ENCODE data around the gene KCTD13. TPM values are rescaled to one million over a fixed set of nuclear protein-coding genes. Genes with fewer than 3 reads are reported as not detected.
A peak's percentile ranks its signal among the peaks of the same experiment; 100 is the strongest.

The KCTD13 gene
- total RNA-seq, 1 experiment from 2014 or later: 3.9 TPM

GRCh38 chr16:29862884-29863668 is 63.0 kb downstream of the KCTD13 start, which contains the start of gene CDIPT:
Gene CDIPT (minus strand): TSS chr16:29863226. CDS start chr16:29862857, 369 bp downstream.
- DNase-seq (ENCODE audit: low spot score): peak; percentile 99
- in situ Hi-C loops (cut with HindIII; ENCODE audit: low sequenced_read_pairs): no loop called here

GRCh38 chr16:29862383-29862883 is 63.6 kb downstream of the KCTD13 start:
- in situ Hi-C loops (cut with HindIII; ENCODE audit: low sequenced_read_pairs): no loop called here
- DNase-seq (ENCODE audit: low spot score): peak; percentile 75

GRCh38 chr16:29860218-29860617 is 65.8 kb downstream of the KCTD13 start:
- in situ Hi-C loops (cut with HindIII; ENCODE audit: low sequenced_read_pairs): no loop called here
- peak; percentile 35 for DNase-seq (ENCODE audit: low spot score)

DNA sequence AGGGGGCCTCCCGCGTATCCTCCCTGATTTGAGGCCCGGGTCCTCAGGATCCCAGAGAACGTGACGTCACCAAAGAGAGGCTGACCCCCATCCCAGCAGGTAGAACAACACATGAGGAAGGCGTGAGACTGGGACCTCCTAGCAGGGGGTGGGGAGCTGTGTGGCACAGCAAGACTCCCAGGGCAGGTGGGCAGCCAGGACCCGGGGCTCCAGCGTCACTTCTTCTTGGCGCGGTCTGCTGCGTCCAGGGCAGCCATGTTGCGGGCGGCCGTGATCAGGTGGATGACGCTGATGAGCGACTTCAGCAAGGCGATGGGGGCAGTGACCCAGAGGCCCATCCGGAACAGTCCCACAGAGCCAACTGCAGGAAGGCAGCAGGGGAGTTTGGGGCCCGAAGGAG is 67.1 kb downstream of the KCTD13 start:
- no peak for DNase-seq (ENCODE audit: low spot score)
- in situ Hi-C loops (cut with HindIII; ENCODE audit: low sequenced_read_pairs): no loop called here

DNA sequence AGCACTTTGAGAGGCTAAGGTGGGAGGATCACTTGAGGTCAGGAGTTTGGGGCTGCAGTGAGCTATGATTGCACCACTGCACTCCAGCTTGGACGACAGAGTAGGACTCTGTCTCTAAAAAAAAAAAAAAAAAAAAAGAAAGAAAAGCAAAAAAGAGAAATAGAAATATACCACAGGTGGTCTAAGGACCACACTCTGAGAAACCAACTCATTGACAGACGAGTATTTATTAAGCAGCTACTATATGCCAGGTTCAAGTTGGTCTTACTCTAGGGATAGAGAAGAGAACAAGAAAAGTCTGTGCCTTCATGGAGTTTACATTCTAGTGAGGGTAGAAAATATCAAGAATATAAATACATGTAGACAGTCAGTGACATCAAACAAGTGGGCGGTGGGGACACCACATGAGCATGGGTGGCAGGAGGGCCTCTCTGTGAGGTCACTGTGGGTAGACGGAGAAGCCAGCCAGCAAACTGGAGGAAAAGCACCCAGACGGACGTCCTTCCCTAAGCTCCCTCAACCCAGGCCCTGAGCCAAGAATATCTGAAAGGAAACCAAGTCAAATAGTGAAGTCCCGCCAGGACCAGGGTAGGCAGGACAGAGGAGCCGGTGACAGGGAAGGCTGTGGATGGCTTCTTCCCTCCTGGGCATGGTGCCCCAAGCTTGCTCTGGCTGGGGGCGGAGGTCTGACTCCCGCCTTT is 67.7 kb downstream of the KCTD13 start:
- no peak for DNase-seq (ENCODE audit: low spot score)
- in situ Hi-C loops (cut with HindIII; ENCODE audit: low sequenced_read_pairs): no loop called here

- no peak for DNase-seq (ENCODE audit: low spot score)
- in situ Hi-C loops (cut with HindIII; ENCODE audit: low sequenced_read_pairs): no loop called here
These were observed 68.8 kb downstream of the KCTD13 start for GRCh38 chr16:29857133-29857760.

Other genes starting within 250 kb of the KCTD13 start
- 96.6 and 105 TPM in 2 replicates for gene QPRT, start 247.0 kb downstream of the KCTD13 start, total RNA-seq (2014; rRNA removed; shearing (Covaris generic))
- gene C16orf54, start 180.2 kb downstream of the KCTD13 start, total RNA-seq (2014; rRNA removed; shearing (Covaris generic)): not detected in 2 replicates
- gene ZG16, start 148.0 kb downstream of the KCTD13 start, total RNA-seq (2014; rRNA removed; shearing (Covaris generic)): not detected in 2 replicates
- gene KIF22, start 135.5 kb downstream of the KCTD13 start, total RNA-seq (2014; rRNA removed; shearing (Covaris generic)): 169 and 171 TPM in 2 replicates
- gene MAZ, start 119.7 kb downstream of the KCTD13 start, total RNA-seq (2014; rRNA removed; shearing (Covaris generic)): 469 and 478 TPM in 2 replicates
- gene PRRT2, start 114.0 kb downstream of the KCTD13 start, total RNA-seq (2014; rRNA removed; shearing (Covaris generic)): 4.7 and 6.2 TPM in 2 replicates
- 69.9 and 78.4 TPM in 2 replicates for gene PAGR1, start 110.1 kb downstream of the KCTD13 start, total RNA-seq (2014; rRNA removed; shearing (Covaris generic))
- 17.2 and 32.7 TPM in 2 replicates for gene MVP, start 105.8 kb downstream of the KCTD13 start, total RNA-seq (2014; rRNA removed; shearing (Covaris generic))
- gene CDIPT, start 63.0 kb downstream of the KCTD13 start, total RNA-seq (2014; rRNA removed; shearing (Covaris generic)): 47.7 and 56.2 TPM in 2 replicates
- gene SEZ6L2, start 26.7 kb downstream of the KCTD13 start, total RNA-seq (2014; rRNA removed; shearing (Covaris generic)): 43.5 and 50.4 TPM in 2 replicates
- 25.5 and 28.5 TPM in 2 replicates for gene ASPHD1, start 25.7 kb downstream of the KCTD13 start, total RNA-seq (2014; rRNA removed; shearing (Covaris generic))
- gene TMEM219, start 35.9 kb upstream of the KCTD13 start, total RNA-seq (2014; rRNA removed; shearing (Covaris generic)): 78.5 and 123 TPM in 2 replicates
- 59.3 and 61.8 TPM in 2 replicates for gene TAOK2, start 47.6 kb upstream of the KCTD13 start, total RNA-seq (2014; rRNA removed; shearing (Covaris generic))
- 15.0 and 16.7 TPM in 2 replicates for gene HIRIP3, start 69.4 kb upstream of the KCTD13 start, total RNA-seq (2014; rRNA removed; shearing (Covaris generic))
- gene INO80E, start 70.0 kb upstream of the KCTD13 start, total RNA-seq (2014; rRNA removed; shearing (Covaris generic)): 72.4 and 97.0 TPM in 2 replicates
- gene DOC2A, start 84.8 kb upstream of the KCTD13 start, total RNA-seq (2014; rRNA removed; shearing (Covaris generic)): not detected in 2 replicates
- gene C16orf92, start 97.0 kb upstream of the KCTD13 start, total RNA-seq (2014; rRNA removed; shearing (Covaris generic)): not detected in 2 replicates
- gene TLCD3B, start 105.0 kb upstream of the KCTD13 start, total RNA-seq (2014; rRNA removed; shearing (Covaris generic)): 1.3 TPM in 1 of 2 replicates, not detected in the other
- 432 and 515 TPM in 2 replicates for gene ALDOA, start 139.5 kb upstream of the KCTD13 start, total RNA-seq (2014; rRNA removed; shearing (Covaris generic))
- 225 and 232 TPM in 2 replicates for gene PPP4C, start 149.8 kb upstream of the KCTD13 start, total RNA-seq (2014; rRNA removed; shearing (Covaris generic))
- gene TBX6, start 165.7 kb upstream of the KCTD13 start, total RNA-seq (2014; rRNA removed; shearing (Covaris generic)): not detected in 2 replicates
- not detected in 2 replicates for gene YPEL3, start 170.0 kb upstream of the KCTD13 start, total RNA-seq (2014; rRNA removed; shearing (Covaris generic))
- 0.12 TPM in 1 of 2 replicates, not detected in the other for gene GDPD3, start 187.3 kb upstream of the KCTD13 start, total RNA-seq (2014; rRNA removed; shearing (Covaris generic))
- gene MAPK3, start 197.0 kb upstream of the KCTD13 start, total RNA-seq (2014; rRNA removed; shearing (Covaris generic)): 34.6 and 37.0 TPM in 2 replicates